Esophagus squamous epithelium (tissue), 5 donors: ENCODE results near the gene POMP. TPM values are rescaled to one million over a fixed set of nuclear protein-coding genes. Genes with fewer than 3 reads are reported as not detected.

ENCODE experiments used
- DNase-seq: peaks from one replicate; lab custom pipeline; 2025; lab: John Stamatoyannopoulos, UW
- H3K27ac ChIP-seq, 4 donors: fragments of 200-600 bp; sonication (generic); one replicate each; pipeline ENCODE4 v1.5.1; 2016 to 2019; ENCODE audit warnings: mild to moderate bottlenecking in 1 of 4
- H3K27me3 ChIP-seq, 4 donors: fragments of 200-600 bp; sonication (generic); 1 replicate in 3 of 4; 2 replicates in 1 of 4; pipeline versions ENCODE4 v1.5.1 to v1.6.0; 2017 to 2021; ENCODE audit warnings: antibody characterized with exemption in 1 of 4
- H3K36me3 ChIP-seq, 3 donors: fragments of 200-600 bp; sonication (generic); one replicate each; pipeline ENCODE4 v1.5.1; 2016 to 2019
- H3K4me1 ChIP-seq, 3 donors: fragments of 200-600 bp; sonication (generic); one replicate each; pipeline ENCODE4 v1.5.1; 2017 to 2019
- H3K4me3 ChIP-seq, 4 donors: fragments of 200-600 bp; sonication (generic); 1 replicate in 3 of 4; 2 replicates in 1 of 4; pipeline ENCODE4 v1.5.1; 2016 to 2019; ENCODE audit warnings: mild to moderate bottlenecking in 2 of 4, moderate library complexity in 1 of 4
- H3K9me3 ChIP-seq, 3 donors: fragments of 200-600 bp; sonication (generic); one replicate each; pipeline ENCODE4 v1.5.1; 2016 to 2019
- POLR2A ChIP-seq, 4 donors: fragments of 450-650 bp; IDR thresholded peaks; one replicate each; pipeline ENCODE4 v1.6.1; 2017; ENCODE audit warnings: antibody characterized with exemption in 4 of 4, mild to moderate bottlenecking in 4 of 4, moderate library complexity in 3 of 4
- WGBS, 2 donors: methylation state at CpG; one replicate each; pipeline ENCODE4 v1.1.5; 2018; 5-methylcytosine and 5-hydroxymethylcytosine counted together
- intact Hi-C: fragments of 100-400 bp; cut with DNase I; formaldehyde crosslinking; loops from one replicate; pipeline ENCODE4 v1.15.0; 2022
- small RNA-seq, 4 donors: library from RNA; depleted of rRNA; stranded (forward); fragments of <200 nt; gene quantifications; one replicate each; pipeline ENCODE3, GENCODE V24; 2016
- total RNA-seq, 4 donors: library from RNA; depleted of rRNA; stranded (reverse); fragments of >200 nt; gene quantifications; one replicate each; pipeline ENCODE4 v1.1.0, GENCODE V29; 2016
- TF ChIP-seq, protein P1 (sequence below), 6 experiments: fragments of 450-650 bp in 4 of 6; fragments of 200-600 bp in 2 of 6; sonication (generic) in 2 of 6; IDR thresholded peaks; one replicate each; pipeline ENCODE4 v1.5.1; 2016 to 2019; ENCODE audit warnings: antibody characterized with exemption in 6 of 6, mild to moderate bottlenecking in 4 of 6, moderate library complexity in 4 of 6
- donor health status: DM: yes; HTN: yes; CAD: no.

POMP gene
- total RNA-seq, 4 donors from 2014 or later: 42.8 to 79.4 (median 65.3) TPM

DNA sequence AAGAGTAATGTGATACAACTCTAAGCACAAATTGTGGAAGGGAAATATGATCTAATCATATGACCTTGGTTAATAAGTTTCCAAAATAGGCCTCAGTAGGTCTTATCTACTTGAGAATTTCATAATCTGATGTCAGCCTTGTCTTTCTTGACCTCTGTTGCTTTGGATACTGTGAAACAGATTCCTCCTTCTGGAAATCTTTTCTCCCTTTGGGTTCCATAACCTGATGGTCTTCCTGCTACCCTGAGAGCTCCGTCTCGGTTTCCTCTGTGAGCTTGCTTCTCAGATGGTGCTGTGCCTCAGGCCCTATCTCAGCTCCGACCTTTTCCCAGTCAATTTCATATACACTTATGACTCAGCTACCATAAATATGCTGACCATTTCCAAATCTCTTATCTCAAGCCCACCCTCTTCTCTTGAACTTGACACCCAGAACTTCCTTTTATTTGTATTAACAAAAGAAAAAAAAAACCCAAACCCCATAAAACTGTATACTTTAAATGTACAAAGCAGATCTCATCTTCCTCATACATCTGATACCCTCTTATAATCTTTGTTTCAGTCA is 66.2 kb downstream of the POMP start:
- no peaks in the 10 kb centered on the region for H3K36me3 ChIP-seq
- H3K4me3 ChIP-seq: no peak overlapping the region
- H3K9me3 ChIP-seq: no peaks in the 10 kb centered on the region
- no peak for DNase-seq
- peaks cover 0 to 16% (median 0%) of the 10 kb centered on the region in 4 donors for H3K27me3 ChIP-seq
- no peaks in the 10 kb centered on the region for H3K4me1 ChIP-seq
- WGBS, 2 donors: 66 to 77% methylated on average over 3 of the region's 3 CpGs
- TF ChIP-seq POLR2A (IDR thresholded peaks at IDR 0.05): no peak
- TF ChIP-seq, protein P1, sequence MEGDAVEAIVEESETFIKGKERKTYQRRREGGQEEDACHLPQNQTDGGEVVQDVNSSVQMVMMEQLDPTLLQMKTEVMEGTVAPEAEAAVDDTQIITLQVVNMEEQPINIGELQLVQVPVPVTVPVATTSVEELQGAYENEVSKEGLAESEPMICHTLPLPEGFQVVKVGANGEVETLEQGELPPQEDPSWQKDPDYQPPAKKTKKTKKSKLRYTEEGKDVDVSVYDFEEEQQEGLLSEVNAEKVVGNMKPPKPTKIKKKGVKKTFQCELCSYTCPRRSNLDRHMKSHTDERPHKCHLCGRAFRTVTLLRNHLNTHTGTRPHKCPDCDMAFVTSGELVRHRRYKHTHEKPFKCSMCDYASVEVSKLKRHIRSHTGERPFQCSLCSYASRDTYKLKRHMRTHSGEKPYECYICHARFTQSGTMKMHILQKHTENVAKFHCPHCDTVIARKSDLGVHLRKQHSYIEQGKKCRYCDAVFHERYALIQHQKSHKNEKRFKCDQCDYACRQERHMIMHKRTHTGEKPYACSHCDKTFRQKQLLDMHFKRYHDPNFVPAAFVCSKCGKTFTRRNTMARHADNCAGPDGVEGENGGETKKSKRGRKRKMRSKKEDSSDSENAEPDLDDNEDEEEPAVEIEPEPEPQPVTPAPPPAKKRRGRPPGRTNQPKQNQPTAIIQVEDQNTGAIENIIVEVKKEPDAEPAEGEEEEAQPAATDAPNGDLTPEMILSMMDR (IDR thresholded peaks at IDR 0.05): no peak
- no peak overlapping the region for H3K27ac ChIP-seq
- intact Hi-C loops: no loop called here

Small RNA genes within 50 kb of the gene (small RNA-seq; reads per million reads assigned to genes)
- gene RF00019 (0 reads per million in 4 donors), gene RNU6-53P (0 reads per million in 4 donors)

Other genes with a start within 250 kb of the POMP start
- 10 to 100 TPM in 1 of 4 donors, 1 to 10 TPM in 3; 2.1 to 16.4 (median 8.9) TPM for gene FLT1, start 164.0 kb upstream of the POMP start, total RNA-seq
- gene SLC46A3, start 59.8 kb downstream of the POMP start, total RNA-seq: 1 to 10 TPM in 3 of 4 donors, under 1 TPM in 1; 0.99 to 8.0 (median 3.1) TPM
- gene MTUS2, start 161.2 kb downstream of the POMP start, total RNA-seq: under 1 TPM in 2 of 4 donors, not detected in 2; 0.08 to 0.57 TPM